Naive thymus-derived CD8-positive, alpha-beta T cell (primary cell): Measurements from ENCODE around the gene SYTL1. TPM values are rescaled to one million over a fixed set of nuclear protein-coding genes. Genes with fewer than 3 reads are reported as not detected.
A peak's percentile ranks its signal among the peaks of the same experiment; 100 is the strongest.

Experiments
- ATAC-seq, 2 donors: fragments of 150-1000 bp; cut with Tn5 transposase in 1 of 2; sonication (Bioruptor Pico), chemical (Tn5 transposase) in 1 of 2; 1 replicate in 1 of 2; 2 replicates in 1 of 2; pipeline ENCODE4 v1.10.0; 2021; ENCODE audit warnings: mild to moderate bottlenecking in 2 of 2, moderate library complexity in 2 of 2
- POLR2A ChIA-PET: fragments of 350-600 bp; sonication (Branson Sonifier 250); formaldehyde crosslinking; loops from one replicate; lab custom pipeline; 2021; ENCODE audit warnings: antibody characterized with exemption; lab: Charles Lee
- DNase-seq, 10 donors: peaks; one replicate each; pipeline versions ENCODE4 v3.0.0 to v3.0.0-alpha.2; 2020 to 2022
- H3K27ac Mint-ChIP-seq, 10 donors: one replicate each; pipeline ENCODE4 v1.8.0; 2020 to 2022; ENCODE audit warnings: mild to moderate bottlenecking in 10 of 10, mixed read lengths in 10 of 10, moderate library complexity in 4 of 10, inconsistent platforms in 1 of 10
- H3K27me3 Mint-ChIP-seq, 5 donors: one replicate each; pipeline ENCODE4 v1.8.0; 2021 to 2022; ENCODE audit warnings: mixed read lengths in 5 of 5
- H3K36me3 Mint-ChIP-seq, 3 donors: one replicate each; pipeline ENCODE4 v1.8.0; 2020 to 2022; ENCODE audit warnings: mixed read lengths in 3 of 3, mild to moderate bottlenecking in 2 of 3, inconsistent platforms in 1 of 3
- H3K4me1 Mint-ChIP-seq, 4 donors: one replicate each; pipeline ENCODE4 v1.8.0; 2021 to 2022; ENCODE audit warnings: mixed read lengths in 4 of 4
- H3K4me3 Mint-ChIP-seq, 10 donors: one replicate each; pipeline ENCODE4 v1.8.0; 2020 to 2022; ENCODE audit warnings: mild to moderate bottlenecking in 10 of 10, mixed read lengths in 10 of 10, moderate library complexity in 6 of 10, inconsistent platforms in 1 of 10
- H3K9me3 Mint-ChIP-seq, 9 donors: one replicate each; pipeline ENCODE4 v1.8.0; 2020 to 2022; ENCODE audit warnings: mixed read lengths in 9 of 9, mild to moderate bottlenecking in 3 of 9, inconsistent platforms in 1 of 9, moderate library complexity in 1 of 9
- polyA plus RNA-seq, 3 donors: library from polyadenylated mRNA; unstranded; fragments of 300-500 nt; fragmentation: Illumina TruSeq; gene quantifications; one replicate each; pipeline ENCODE4 v1.2.3, GENCODE V29; 2021
- total RNA-seq, 8 experiments: library from RNA in 2 of 8; stranded (reverse) in 2 of 8; gene quantifications; one replicate each; pipeline ENCODE4 v1.2.3 and lab custom pipeline; 2021 to 2026

The SYTL1 gene
- total and polyA plus RNA-seq, 5 experiments from 2014 or later, result 74.4 to 135 (median 92.3) TPM

- peaks cover 0 to 62% (median 1%) of the 10 kb centered on the region in 3 donors for H3K36me3 Mint-ChIP-seq
- no peaks in the 10 kb centered on the region for H3K27me3 Mint-ChIP-seq
- H3K4me3 Mint-ChIP-seq, result no peak overlapping the region
- H3K27ac Mint-ChIP-seq, result no peak overlapping the region
- H3K9me3 Mint-ChIP-seq, result no peaks in the 10 kb centered on the region
- ATAC-seq, result no peak
- no peak for DNase-seq
- H3K4me1 Mint-ChIP-seq, result peaks cover 2 to 6% (median 4%) of the 10 kb centered on the region in 4 donors
- POLR2A ChIA-PET, result interaction anchor here (0.6 to 7.6 kb wide), 3 partner anchors 17 to 370 kb away, joined by 3 to 65 read pairs (median 3); partner anchors contain the start of gene IFI6
Measured at GRCh38 chr1:27302612-27303011, 39.2 kb upstream of the SYTL1 start.

GRCh38 chr1:27303509-27303908, 38.3 kb upstream of the SYTL1 start:
- Mint-ChIP-seq H3K36me3 (peaks cover 0 to 54% (median 1%) of the 10 kb centered on the region in 3 donors), H3K9me3 (no peaks in the 10 kb centered on the region), H3K4me3 (no peak overlapping the region), H3K27me3 (no peaks in the 10 kb centered on the region), H3K27ac (no peak overlapping the region), H3K4me1 (peaks cover 2 to 7% (median 4%) of the 10 kb centered on the region in 4 donors)
- DNase-seq (no peak), ATAC-seq (no peak)
- POLR2A ChIA-PET, result no interaction called here

- POLR2A ChIA-PET, result interaction anchor here (0.6 kb wide), 1 partner anchor 66 kb away, joined by 3 read pairs; no protein-coding TSS in a partner anchor
- ATAC-seq (no peak), DNase-seq (no peak)
- Mint-ChIP-seq H3K4me1 (peaks cover 0 to 6% (median under 1%) of the 10 kb centered on the region in 4 donors), H3K27me3 (no peaks in the 10 kb centered on the region), H3K9me3 (no peaks in the 10 kb centered on the region), H3K4me3 (no peak overlapping the region), H3K27ac (no peak overlapping the region), H3K36me3 (peaks cover 0 to 38% (median 0%) of the 10 kb centered on the region in 3 donors)
Measured at GRCh38 chr1:27306071-27306470, 35.8 kb upstream of the SYTL1 start.

- Mint-ChIP-seq H3K4me1 (peaks cover 0 to 4% (median 0%) of the 10 kb centered on the region in 4 donors), H3K27me3 (no peaks in the 10 kb centered on the region), H3K9me3 (no peaks in the 10 kb centered on the region), H3K27ac (peak overlapping the region in 2 of 10 donors; percentile 34 to 43), H3K36me3 (peaks cover 0 to 32% (median 0%) of the 10 kb centered on the region in 3 donors), H3K4me3 (no peak overlapping the region)
- ATAC-seq (no peak), DNase-seq (no peak)
- POLR2A ChIA-PET, result no interaction called here
Measured at GRCh38 chr1:27306892-27307761, 34.7 kb upstream of the SYTL1 start.

GRCh38 chr1:27307874-27308598, 33.8 kb upstream of the SYTL1 start:
- peaks cover 0 to 4% (median 0%) of the 10 kb centered on the region in 4 donors for H3K4me1 Mint-ChIP-seq
- POLR2A ChIA-PET, result no interaction called here
- ATAC-seq (no peak), DNase-seq (no peak)
- H3K4me3 Mint-ChIP-seq, result no peak overlapping the region
- H3K27me3 Mint-ChIP-seq, result no peaks in the 10 kb centered on the region
- H3K9me3 Mint-ChIP-seq, result no peaks in the 10 kb centered on the region
- peaks cover 0 to 28% (median 0%) of the 10 kb centered on the region in 3 donors for H3K36me3 Mint-ChIP-seq
- H3K27ac Mint-ChIP-seq, result peak overlapping the region in 1 of 10 donors; percentile 71

GRCh38 chr1:27314169-27314568, 27.7 kb upstream of the SYTL1 start:
- Mint-ChIP-seq H3K27me3 (peaks cover 0 to 3% (median 0%) of the 10 kb centered on the region in 5 donors), H3K36me3 (peaks cover 0 to 4% (median 0%) of the 10 kb centered on the region in 3 donors), H3K4me3 (no peak overlapping the region), H3K9me3 (no peaks in the 10 kb centered on the region), H3K4me1 (peaks cover 0 to 2% (median under 1%) of the 10 kb centered on the region in 4 donors), H3K27ac (peak overlapping the region in 2 of 10 donors; percentile 28 to 51)
- POLR2A ChIA-PET, result interaction anchor here (0.6 to 1.2 kb wide), 5 partner anchors 14 to 411 kb away, joined by 3 to 5 read pairs (median 4); partner anchors contain the start of genes FAM76A and TRNP1
- DNase-seq (no peak), ATAC-seq (no peak)

GRCh38 chr1:27314737-27315136, 27.1 kb upstream of the SYTL1 start:
- Mint-ChIP-seq H3K36me3 (peaks cover 0 to 4% (median 0%) of the 10 kb centered on the region in 3 donors), H3K9me3 (no peaks in the 10 kb centered on the region), H3K27ac (no peak overlapping the region), H3K4me3 (no peak overlapping the region), H3K27me3 (peaks cover 0 to 5% (median 0%) of the 10 kb centered on the region in 5 donors), H3K4me1 (peaks cover 0 to 2% (median under 1%) of the 10 kb centered on the region in 4 donors)
- DNase-seq (no peak), ATAC-seq (no peak)
- POLR2A ChIA-PET, result interaction anchor here (0.6 to 0.7 kb wide), 4 partner anchors 9 to 411 kb away, joined by 3 to 5 read pairs (median 4); partner anchors contain the start of genes FAM76A and TRNP1

- DNase-seq, result no peak
- Mint-ChIP-seq H3K27ac (no peak overlapping the region), H3K9me3 (no peaks in the 10 kb centered on the region), H3K4me3 (no peak overlapping the region), H3K27me3 (peaks cover 0 to 8% (median 0%) of the 10 kb centered on the region in 5 donors), H3K4me1 (peaks cover 3 to 8% (median 7%) of the 10 kb centered on the region in 4 donors), H3K36me3 (no peaks in the 10 kb centered on the region)
- no peak for ATAC-seq
- POLR2A ChIA-PET, result interaction anchor here (0.6 kb wide), 2 partner anchors 10 to 265 kb away, joined by 3 read pairs; no protein-coding TSS in a partner anchor
Measured at GRCh38 chr1:27316860-27317259, 25.0 kb upstream of the SYTL1 start.

- POLR2A ChIA-PET, result no interaction called here
- Mint-ChIP-seq H3K27me3 (peaks cover 0 to 8% (median 0%) of the 10 kb centered on the region in 5 donors), H3K4me3 (no peak overlapping the region), H3K4me1 (peaks cover 6 to 16% (median 12%) of the 10 kb centered on the region in 4 donors), H3K36me3 (peaks cover 0 to 2% (median 0%) of the 10 kb centered on the region in 3 donors), H3K9me3 (no peaks in the 10 kb centered on the region), H3K27ac (peak overlapping the region in 2 of 10 donors; percentile 25 to 82)
- ATAC-seq, result no peak
- DNase-seq, result no peak
Measured at GRCh38 chr1:27318136-27318535, 23.7 kb upstream of the SYTL1 start.

GRCh38 chr1:27318596-27318995, 23.2 kb upstream of the SYTL1 start:
- Mint-ChIP-seq H3K4me3 (no peak overlapping the region), H3K27me3 (peaks cover 0 to 8% (median 0%) of the 10 kb centered on the region in 5 donors), H3K4me1 (peaks cover 8 to 20% (median 15%) of the 10 kb centered on the region in 4 donors), H3K9me3 (no peaks in the 10 kb centered on the region), H3K36me3 (peaks cover 0 to 4% (median 0%) of the 10 kb centered on the region in 3 donors), H3K27ac (peak overlapping the region in 1 of 10 donors; percentile 58)
- POLR2A ChIA-PET, result interaction anchor here (0.6 to 0.7 kb wide), 4 partner anchors 74 to 1261 kb away, joined by 3 to 9 read pairs (median 4); no protein-coding TSS in a partner anchor
- ATAC-seq (no peak), DNase-seq (no peak)

- ATAC-seq (peak; percentile 96), DNase-seq (peak; percentile 95 to 98 (median 96))
- Mint-ChIP-seq H3K4me3 (peak within 1 kb of the TSS; percentile 93 to 99 (median 95)), H3K4me1 (peaks cover 18 to 54% (median 48%) of the 10 kb centered on the region in 4 donors), H3K27me3 (peaks cover 0 to 8% (median 0%) of the 10 kb centered on the region in 5 donors), H3K36me3 (peaks cover 0 to 34% (median 5%) of the 10 kb centered on the region in 3 donors), H3K27ac (peak within 1 kb of the TSS; percentile 93 to 97 (median 96)), H3K9me3 (no peaks in the 10 kb centered on the region)
- POLR2A ChIA-PET, result interaction anchor here (0.7 to 1.9 kb wide), 9 partner anchors 14 to 1447 kb away, joined by 3 to 9 read pairs (median 5); partner anchors contain the start of gene SYTL1
Measured at GRCh38 chr1:27321813-27322568, 19.8 kb upstream of the SYTL1 start, which contains the start of gene TMEM222. TSS of gene TMEM222 (plus strand) at chr1:27322163. CDS start at chr1:27322198, 35 bp downstream.
